Hematopoietic multipotent progenitor cell treated with erythropoietin and hydrocortisone succinate and interleukin-3 and kit ligand, for 8 days (in vitro differentiated cells): ENCODE measurements around the gene B4GALT7.
"Not testable (repeated sequence)": the region's sequence is repeated elsewhere in the genome, so short reads cannot be mapped to it uniquely, and the experiment has no call there.

Source experiments
- DNase-seq: peaks from one replicate; pipeline ENCODE4 v3.0.0-alpha.2; 2015

B4GALT7 gene

GRCh38 chr5:177599731-177600507 lies at the start of gene B4GALT7:
TSS of gene B4GALT7 (plus strand) at chr5:177600132. CDS start at chr5:177600211, 79 bp downstream.
- peak; percentile 79 for DNase-seq

GRCh38 chr5:177552839-177553455 lies 47.0 kb upstream of the B4GALT7 start:
- DNase-seq: no peak

GRCh38 chr5:177553671-177554429 lies 46.1 kb upstream of the B4GALT7 start:
- DNase-seq: peak; percentile 11

- peak; percentile 95 for DNase-seq
Measured at GRCh38 chr5:177554474-177555111, 45.3 kb upstream of the B4GALT7 start, which contains the start of gene FAM193B. TSS of gene FAM193B (minus strand) at chr5:177554563. CDS start at chr5:177554458, 105 bp downstream.

GRCh38 chr5:177555228-177555627 lies 44.7 kb upstream of the B4GALT7 start:
- no peak for DNase-seq

- no peak for DNase-seq
Measured at GRCh38 chr5:177555665-177556064, 44.3 kb upstream of the B4GALT7 start.

GRCh38 chr5:177557041-177557647 lies 42.8 kb upstream of the B4GALT7 start:
- peak; percentile 79 for DNase-seq

GRCh38 chr5:177557796-177558195 lies 42.1 kb upstream of the B4GALT7 start:
- DNase-seq: no peak

GRCh38 chr5:177559446-177559941 lies 40.4 kb upstream of the B4GALT7 start:
- DNase-seq: not testable (repeated sequence)

GRCh38 chr5:177565046-177565445 lies 34.9 kb upstream of the B4GALT7 start:
- no peak for DNase-seq

GRCh38 chr5:177568326-177568725 lies 31.6 kb upstream of the B4GALT7 start:
- DNase-seq: no peak

GRCh38 chr5:177569894-177570293 lies 30.0 kb upstream of the B4GALT7 start:
- no peak for DNase-seq

GRCh38 chr5:177575488-177575887 lies 24.4 kb upstream of the B4GALT7 start:
- DNase-seq: no peak

GRCh38 chr5:177576169-177576568 lies 23.8 kb upstream of the B4GALT7 start:
- DNase-seq: no peak

GRCh38 chr5:177578316-177578715 lies 21.6 kb upstream of the B4GALT7 start:
- DNase-seq: no peak

GRCh38 chr5:177588413-177588909 lies 11.5 kb upstream of the B4GALT7 start:
- no peak for DNase-seq

- no peak for DNase-seq
Measured at GRCh38 chr5:177590406-177590805, 9.5 kb upstream of the B4GALT7 start.

GRCh38 chr5:177591690-177592009 lies 8.3 kb upstream of the B4GALT7 start:
- no peak for DNase-seq

GRCh38 chr5:177592010-177592834 lies 7.7 kb upstream of the B4GALT7 start, which contains the start of gene TMED9:
TSS of gene TMED9 (plus strand) at chr5:177592203. CDS start at chr5:177592215, 12 bp downstream.
- peak; percentile 78 for DNase-seq

- no peak for DNase-seq
Measured at GRCh38 chr5:177592905-177593304, 7.0 kb upstream of the B4GALT7 start.

GRCh38 chr5:177593511-177593910 lies 6.4 kb upstream of the B4GALT7 start:
- DNase-seq: no peak
